SK-N-SH treated with all-trans-retinoic acid at 6 μM for 48 hours (cell line): ENCODE measurements around the gene PSMB7.

Source experiments
- ATAC-seq: fragments of 200-7000 bp; cut with Tn5 transposase; 3 replicates; pipeline ENCODE4 v1.9.1; 2020; ENCODE audit warnings: mild to moderate bottlenecking, moderate library complexity
- ARNTL ChIP-seq: fragments of 450-650 bp; formaldehyde crosslinking; IDR thresholded peaks from 2 replicates; pipeline ENCODE4 v1.5.0; 2020; ENCODE audit warnings: low read depth, mild to moderate bottlenecking, moderate library complexity, borderline replicate concordance
- BACH2 ChIP-seq: fragments of 250-450 bp; sonication (Bioruptor Pico); IDR thresholded peaks from 2 replicates; pipeline ENCODE4 v1.9.0; 2021; ENCODE audit warnings: mild to moderate bottlenecking, borderline replicate concordance
- CREB5 ChIP-seq: fragments of 250-450 bp; sonication (Bioruptor Pico); IDR thresholded peaks from 2 replicates; pipeline ENCODE4 v1.5.1; 2020; ENCODE audit warnings: low read depth, mild to moderate bottlenecking, moderate library complexity
- CSRNP3 ChIP-seq: fragments of 250-450 bp; sonication (Bioruptor Pico); IDR thresholded peaks from 2 replicates; pipeline ENCODE4 v1.5.1; 2021; ENCODE audit warnings: mild to moderate bottlenecking, moderate library complexity
- ESRRG ChIP-seq: fragments of 250-450 bp; sonication (Bioruptor Pico); IDR thresholded peaks from 2 replicates; pipeline ENCODE4 v1.6.1; 2021; ENCODE audit warnings: mild to moderate bottlenecking
- GLIS3 ChIP-seq: fragments of 250-450 bp; sonication (Bioruptor Pico); IDR thresholded peaks from 2 replicates; pipeline ENCODE4 v1.5.0; 2020; ENCODE audit warnings: mild to moderate bottlenecking, moderate library complexity
- ISL1 ChIP-seq: fragments of 250-450 bp; sonication (Bioruptor Pico); IDR thresholded peaks from 2 replicates; pipeline ENCODE4 v2.1.2; 2022; ENCODE audit warnings: mild to moderate bottlenecking, moderate library complexity
- OSR1 ChIP-seq: fragments of 250-450 bp; sonication (Bioruptor Pico); IDR thresholded peaks from 2 replicates; pipeline ENCODE4 v1.8.0; 2022; ENCODE audit warnings: moderate library complexity, mild to moderate bottlenecking, inconsistent platforms
- PATZ1 ChIP-seq: fragments of 250-450 bp; sonication (Bioruptor Pico); IDR thresholded peaks from 2 replicates; pipeline ENCODE4 v1.8.0; 2020; ENCODE audit warnings: mild to moderate bottlenecking, moderate library complexity, borderline replicate concordance
- POU6F1 ChIP-seq: fragments of 250-450 bp; sonication (Bioruptor Pico); IDR thresholded peaks from 2 replicates; pipeline ENCODE4 v1.8.0; 2021; ENCODE audit warnings: low read depth, mild to moderate bottlenecking, moderate library complexity, borderline replicate concordance
- RARB ChIP-seq: fragments of 250-450 bp; sonication (Bioruptor Pico); IDR thresholded peaks from 2 replicates; pipeline ENCODE4 v1.8.0; 2021; ENCODE audit warnings: mild to moderate bottlenecking, moderate library complexity
- SNAI2 ChIP-seq: fragments of 250-450 bp; sonication (Bioruptor Pico); IDR thresholded peaks from 2 replicates; pipeline ENCODE4 v1.5.0; 2020; ENCODE audit warnings: mild to moderate bottlenecking, moderate library complexity
- TCF4 ChIP-seq: fragments of 250-450 bp; sonication (Bioruptor Pico); IDR thresholded peaks from 2 replicates; pipeline ENCODE4 v1.8.0; 2021; ENCODE audit warnings: mild to moderate bottlenecking, moderate library complexity, borderline replicate concordance
- TOX ChIP-seq: fragments of 250-450 bp; sonication (Bioruptor Pico); IDR thresholded peaks from 2 replicates; pipeline ENCODE4 v1.8.0; 2021; ENCODE audit warnings: mild to moderate bottlenecking, moderate library complexity, borderline replicate concordance
- TSHZ2 ChIP-seq: fragments of 250-450 bp; sonication (Bioruptor Pico); IDR thresholded peaks from 2 replicates; pipeline ENCODE4 v1.5.0; 2020; ENCODE audit warnings: mild to moderate bottlenecking, moderate library complexity
- ZC3H10 ChIP-seq: fragments of 250-450 bp; sonication (Bioruptor Pico); IDR thresholded peaks from 2 replicates; pipeline ENCODE4 v1.5.1; 2021; ENCODE audit warnings: mild to moderate bottlenecking, moderate library complexity
- ZFP3 ChIP-seq: fragments of 250-450 bp; sonication (Bioruptor Pico); IDR thresholded peaks from 2 replicates; pipeline ENCODE4 v1.5.0; 2020; ENCODE audit warnings: mild to moderate bottlenecking, moderate library complexity
- ZFP30 ChIP-seq: fragments of 450-650 bp; formaldehyde crosslinking; IDR thresholded peaks from 2 replicates; pipeline ENCODE4 v1.5.0; 2022; ENCODE audit warnings: mild to moderate bottlenecking, moderate library complexity
- ZNF565 ChIP-seq: fragments of 450-650 bp; formaldehyde crosslinking; conservative IDR thresholded peaks from 2 replicates; pipeline ENCODE4 v1.5.0; 2020; ENCODE audit warnings: low read depth, mild to moderate bottlenecking, moderate library complexity
- ZNF8 ChIP-seq: fragments of 450-650 bp; formaldehyde crosslinking; IDR thresholded peaks from 2 replicates; pipeline ENCODE4 v1.5.0; 2020; ENCODE audit warnings: mild to moderate bottlenecking, moderate library complexity

PSMB7 gene

GRCh38 chr9:124377551-124378406 lies 37.5 kb downstream of the PSMB7 start:
- no peak for TF ChIP-seq CREB5 (CRISPR knock-in tag)
- TF ChIP-seq POU6F1 (CRISPR knock-in tag) = no peak
- no peak for TF ChIP-seq SNAI2 (CRISPR knock-in tag)
- no peak for TF ChIP-seq ZFP30
- TF ChIP-seq TOX (CRISPR knock-in tag) = no peak
- TF ChIP-seq BACH2 (CRISPR knock-in tag) = no peak
- TF ChIP-seq ISL1 = no peak
- no peak for TF ChIP-seq ARNTL (CRISPR knock-in tag)
- no peak for TF ChIP-seq GLIS3 (CRISPR knock-in tag)
- TF ChIP-seq RARB (CRISPR knock-in tag) = no peak
- TF ChIP-seq ZNF8 (CRISPR knock-in tag) = no peak
- no peak for TF ChIP-seq OSR1 (CRISPR knock-in tag)
- no peak for TF ChIP-seq ZC3H10 (CRISPR knock-in tag)
- no peak for ATAC-seq

- ATAC-seq = no peak
- TF ChIP-seq POU6F1 (CRISPR knock-in tag) = no peak
- TF ChIP-seq ZNF8 (CRISPR knock-in tag) = no peak
- TF ChIP-seq ISL1 = no peak
- no peak for TF ChIP-seq TOX (CRISPR knock-in tag)
- TF ChIP-seq TCF4 = no peak
- TF ChIP-seq PATZ1 (CRISPR knock-in tag) = no peak
- no peak for TF ChIP-seq ZNF565 (CRISPR knock-in tag)
- no peak for TF ChIP-seq GLIS3 (CRISPR knock-in tag)
- no peak for TF ChIP-seq ZFP3 (CRISPR knock-in tag)
- TF ChIP-seq ZFP30 = no peak
- TF ChIP-seq SNAI2 (CRISPR knock-in tag) = no peak
- no peak for TF ChIP-seq ESRRG (CRISPR knock-in tag)
- TF ChIP-seq TSHZ2 (CRISPR knock-in tag) = no peak
- no peak for TF ChIP-seq OSR1 (CRISPR knock-in tag)
- no peak for TF ChIP-seq RARB (CRISPR knock-in tag)
- no peak for TF ChIP-seq CSRNP3 (CRISPR knock-in tag)
- TF ChIP-seq ARNTL (CRISPR knock-in tag) = no peak
- no peak for TF ChIP-seq BACH2 (CRISPR knock-in tag)
These were observed 38.9 kb downstream of the PSMB7 start for GRCh38 chr9:124376329-124376728.
